Measurements from ENCODE around the gene ZNF25. TPM values are rescaled to one million over a fixed set of nuclear protein-coding genes. Genes with fewer than 3 reads are reported as not detected.

The ZNF25 gene
- 1.1 and 1.8 TPM in 2 replicates for total RNA-seq (2014; rRNA removed; shearing (Covaris generic))

GRCh38 chr10:37976091-37976879 is at the start of gene ZNF25:
Gene ZNF25 (minus strand): TSS chr10:37976647. CDS start chr10:37971722, 4,925 bp downstream.

GRCh38 chr10:38010119-38010903 is 33.9 kb upstream of the ZNF25 start, which contains the start of gene ZNF33A:
Gene ZNF33A (plus strand): TSS chr10:38010675. CDS start chr10:38012342, 1,667 bp downstream.

Small RNA genes within 50 kb of the gene (small RNA-seq; reads per million reads assigned to genes)
- gene RF00019: not detected

Other genes with a start within 250 kb of the ZNF25 start
- gene ZNF248, start 119.0 kb downstream of the ZNF25 start, total RNA-seq (2014; rRNA removed; shearing (Covaris generic)): 7.1 and 8.1 TPM in 2 replicates
- gene ZNF33A, start 34.0 kb upstream of the ZNF25 start, total RNA-seq (2014; rRNA removed; shearing (Covaris generic)): 9.2 and 11.1 TPM in 2 replicates
- gene ZNF37A, start 117.7 kb upstream of the ZNF25 start, total RNA-seq (2014; rRNA removed; shearing (Covaris generic)): 10.8 and 12.3 TPM in 2 replicates

Data from A375 (cell line).